ENCODE measurements around the gene PRTN3. TPM values are rescaled to one million over a fixed set of nuclear protein-coding genes. Genes with fewer than 3 reads are reported as not detected.
A peak's percentile ranks its signal among the peaks of the same experiment; 100 is the strongest.

Gene PRTN3
- polyA plus RNA-seq (ENCODE audit: insufficient read length) = 0.67 TPM
- long read RNA-seq, donor 1, partial matches to known transcripts = 0 of 2 reads
- long read RNA-seq, donor 1, other reads (novel, unspliced or antisense) = 0 of 2 reads
- long read RNA-seq, donor 2, partial matches to known transcripts = 0 of 1 reads
- long read RNA-seq, donor 2, other reads (novel, unspliced or antisense) = 0 of 1 reads
- long read RNA-seq, donor 3 = 0 reads
- long read RNA-seq, donor 4 = 0 reads
- long read RNA-seq, donor 5, partial matches to known transcripts = 0 of 3 reads
- long read RNA-seq, donor 5, other reads (novel, unspliced or antisense) = 0 of 3 reads
- long read RNA-seq, donor 6 = 0 reads
- long read RNA-seq, donor 7 = 0 reads
- long read RNA-seq, donor 8 = 0 reads

GRCh38 chr19:840519-841206 lies at the start of gene PRTN3:
Gene PRTN3, plus strand, starts transcription at chr19:840999. Its CDS starts 10 bp downstream, at chr19:841009.
- DNase-seq = no peak

- DNase-seq = no peak
These were observed 49.7 kb upstream of the PRTN3 start for GRCh38 chr19:791007-791566.

- DNase-seq = no peak
These were observed 49.1 kb upstream of the PRTN3 start for GRCh38 chr19:791567-792305.

- no peak for DNase-seq
These were observed 48.4 kb upstream of the PRTN3 start for GRCh38 chr19:792306-792885.

- DNase-seq = no peak
These were observed 47.0 kb upstream of the PRTN3 start for GRCh38 chr19:793806-794205.

GRCh38 chr19:795073-795611 lies 45.7 kb upstream of the PRTN3 start:
- no peak for DNase-seq

GRCh38 chr19:795691-796581 lies 44.9 kb upstream of the PRTN3 start:
- DNase-seq = no peak

GRCh38 chr19:796692-797527 lies 43.9 kb upstream of the PRTN3 start, which contains the start of gene PTBP1:
Gene PTBP1, plus strand, starts transcription at chr19:797452. Its CDS starts 46 bp downstream, at chr19:797498.
- peak; percentile 100 for DNase-seq

- peak; percentile 83 for DNase-seq
These were observed 43.0 kb upstream of the PRTN3 start for GRCh38 chr19:797528-798414.

GRCh38 chr19:798415-799075 lies 42.3 kb upstream of the PRTN3 start:
- DNase-seq = no peak

- DNase-seq = no peak
These were observed 41.5 kb upstream of the PRTN3 start for GRCh38 chr19:799076-799881.

- DNase-seq = no peak
These were observed 40.3 kb upstream of the PRTN3 start for GRCh38 chr19:800360-801029.

GRCh38 chr19:801030-801860 lies 39.6 kb upstream of the PRTN3 start:
- DNase-seq = no peak

GRCh38 chr19:801861-802497 lies 38.8 kb upstream of the PRTN3 start:
- DNase-seq = no peak

GRCh38 chr19:802498-803098 lies 38.2 kb upstream of the PRTN3 start:
- no peak for DNase-seq

Data from left kidney (tissue), 8 donors.